OCI-LY1 (cell line): ENCODE measurements around the gene ZNF30.

Experiments
- H2AFZ ChIP-seq: fragments of 200-600 bp; sonication (generic), shearing (Covaris generic); 2 replicates; pipeline ENCODE4 v1.6.0; 2014; ENCODE audit warnings: antibody characterized with exemption, mild to moderate bottlenecking, low read length
- H3F3A ChIP-seq: fragments of 200-600 bp; sonication (generic), shearing (Covaris generic); 2 replicates; pipeline ENCODE4 v1.6.0; 2014; ENCODE audit warnings: mild to moderate bottlenecking, antibody characterized with exemption, low read length, moderate library complexity; ENCODE audit not compliant: insufficient read depth
- H3K27ac ChIP-seq: fragments of 200-600 bp; sonication (generic); 2 replicates; pipeline ENCODE4 v1.5.1; 2014; ENCODE audit warnings: low read length, mixed run types, mild to moderate bottlenecking, low read depth; ENCODE audit not compliant: poor library complexity, severe bottlenecking
- H3K27me3 ChIP-seq: fragments of 200-600 bp; sonication (generic); 2 replicates; pipeline ENCODE4 v1.6.0; 2014; ENCODE audit warnings: antibody characterized with exemption, mild to moderate bottlenecking, low read length, moderate library complexity; ENCODE audit not compliant: insufficient read depth
- H3K36me3 ChIP-seq: fragments of 200-600 bp; sonication (generic); 2 replicates; pipeline ENCODE4 v1.6.1; 2014; ENCODE audit warnings: mild to moderate bottlenecking, antibody characterized with exemption, low read length, moderate library complexity, mixed read lengths; ENCODE audit not compliant: insufficient read depth
- H3K4me1 ChIP-seq: fragments of 200-600 bp; sonication (generic); 2 replicates; pipeline ENCODE4 v1.5.1; 2014; ENCODE audit warnings: mild to moderate bottlenecking, low read length, moderate library complexity; ENCODE audit not compliant: insufficient read depth, severe bottlenecking
- H3K4me2 ChIP-seq: fragments of 200-600 bp; sonication (generic), shearing (Covaris generic); 2 replicates; pipeline ENCODE4 v1.6.1; 2014; ENCODE audit warnings: low read length
- H3K4me3 ChIP-seq: fragments of 200-600 bp; sonication (generic); 2 replicates; pipeline ENCODE4 v1.5.1; 2014; ENCODE audit warnings: low read length, low read depth, mild to moderate bottlenecking, mixed read lengths; ENCODE audit not compliant: poor library complexity, severe bottlenecking
- H3K79me2 ChIP-seq: fragments of 200-600 bp; shearing (Covaris generic); 2 replicates; pipeline ENCODE4 v1.6.1; 2016; ENCODE audit warnings: mixed run types, low read length, mixed read lengths; ENCODE audit not compliant: insufficient read depth
- H3K9ac ChIP-seq: fragments of 200-600 bp; sonication (generic), shearing (Covaris generic); 2 replicates; pipeline ENCODE4 v1.6.1; 2014; ENCODE audit warnings: mild to moderate bottlenecking, low read length, mixed read lengths
- H3K9me2 ChIP-seq: fragments of 200-600 bp; sonication (generic), shearing (Covaris generic); 2 replicates; pipeline ENCODE4 v1.6.1; 2014; ENCODE audit warnings: low read depth, mild to moderate bottlenecking, low read length, mixed read lengths
- H3K9me3 ChIP-seq: fragments of 200-600 bp; shearing (Covaris generic); 2 replicates; pipeline ENCODE4 v1.6.1; 2014; ENCODE audit warnings: low read length, mixed read lengths
- H4K20me1 ChIP-seq: fragments of 200-600 bp; sonication (generic), shearing (Covaris generic); 2 replicates; pipeline ENCODE4 v1.6.0; 2016; ENCODE audit warnings: mild to moderate bottlenecking, low read length; ENCODE audit not compliant: insufficient read depth
- CTCF ChIP-seq: fragments of 200-600 bp; sonication (generic), shearing (Covaris generic); IDR thresholded peaks from 2 replicates; pipeline ENCODE4 v1.5.1; 2017; ENCODE audit warnings: mild to moderate bottlenecking, antibody characterized with exemption, low read length, moderate library complexity, mixed read lengths
- EZH2 ChIP-seq: fragments of 200-600 bp; sonication (generic), shearing (Covaris generic); IDR thresholded peaks from 2 replicates; pipeline ENCODE4 v1.8.0; 2017; ENCODE audit warnings: borderline replicate concordance, mixed run types, mild to moderate bottlenecking, antibody characterized with exemption, low read length, moderate library complexity, mixed read lengths

The ZNF30 gene

GRCh38 chr19:34960103-34960805 lies 33.6 kb downstream of the ZNF30 start:
- Histone ChIP-seq H3K79me2 (no peaks in the 10 kb centered on the region), H3F3A (no peaks in the 10 kb centered on the region), H3K4me2 (no peak overlapping the region), H3K36me3 (peaks cover 53% of the 10 kb centered on the region), H3K4me1 (peaks cover 17% of the 10 kb centered on the region), H3K27ac (no peak overlapping the region), H3K27me3 (no peaks in the 10 kb centered on the region), H4K20me1 (no peaks in the 10 kb centered on the region), H2AFZ (no peak overlapping the region), H3K9me3 (peaks cover 42% of the 10 kb centered on the region), H3K4me3 (no peak overlapping the region), H3K9me2 (no peaks in the 10 kb centered on the region), H3K9ac (no peak overlapping the region)
- no peak for TF ChIP-seq EZH2
- TF ChIP-seq CTCF = no peak

DNA sequence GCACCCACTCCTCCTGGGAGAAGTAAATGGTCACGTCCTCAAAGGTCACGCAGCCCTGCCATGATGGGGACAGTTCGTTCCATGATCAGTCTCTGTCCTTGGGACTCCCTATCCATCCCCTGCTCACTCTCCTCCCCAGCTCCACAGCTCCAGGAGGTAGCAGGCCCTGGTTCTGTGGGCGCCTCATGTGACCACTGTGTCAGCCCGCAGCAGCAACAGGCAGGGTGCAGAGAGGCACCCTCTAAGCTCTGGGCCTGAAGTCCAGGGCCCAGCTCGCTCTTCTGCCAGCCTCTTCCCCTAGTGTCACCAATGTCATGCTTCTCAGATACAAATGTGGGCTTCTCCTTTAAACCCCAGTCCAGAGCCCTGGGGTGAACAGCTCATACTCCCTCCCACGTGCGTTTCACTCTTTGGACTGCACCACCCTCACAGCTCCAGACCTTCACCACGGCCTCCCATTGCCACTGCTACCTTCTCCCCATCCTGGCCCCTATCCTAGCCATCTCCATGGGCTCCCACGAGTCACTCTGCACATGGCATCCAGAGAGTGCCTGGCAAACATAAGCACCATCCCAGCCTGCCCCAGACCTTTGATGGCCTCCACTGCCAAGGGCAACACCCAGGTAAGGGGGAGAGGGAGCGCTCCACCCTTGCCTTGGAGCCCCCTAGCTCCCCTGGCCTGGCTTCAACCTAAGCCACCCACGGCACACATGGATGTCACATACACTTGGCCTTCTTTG lies 34.4 kb downstream of the ZNF30 start:
- H4K20me1 ChIP-seq = no peaks in the 10 kb centered on the region
- peaks cover 49% of the 10 kb centered on the region for H3K36me3 ChIP-seq
- no peak overlapping the region for H3K9ac ChIP-seq
- H3K4me2 ChIP-seq = no peak overlapping the region
- no peak overlapping the region for H3K4me3 ChIP-seq
- no peak overlapping the region for H2AFZ ChIP-seq
- H3K27me3 ChIP-seq = no peaks in the 10 kb centered on the region
- H3K4me1 ChIP-seq = peaks cover 17% of the 10 kb centered on the region
- peaks cover 37% of the 10 kb centered on the region for H3K9me3 ChIP-seq
- TF ChIP-seq CTCF (no peak), EZH2 (no peak)
- H3K27ac ChIP-seq = no peak overlapping the region
- no peaks in the 10 kb centered on the region for H3K79me2 ChIP-seq
- no peaks in the 10 kb centered on the region for H3K9me2 ChIP-seq
- H3F3A ChIP-seq = no peaks in the 10 kb centered on the region

- Histone ChIP-seq H3K4me1 (peaks cover 17% of the 10 kb centered on the region), H3K36me3 (peaks cover 43% of the 10 kb centered on the region), H2AFZ (no peak overlapping the region), H3K4me2 (peak overlapping the region; percentile 90), H3K9me3 (peaks cover 32% of the 10 kb centered on the region), H3F3A (no peaks in the 10 kb centered on the region), H3K79me2 (no peaks in the 10 kb centered on the region), H3K9ac (peak overlapping the region; percentile 72; the same call in 1 of the 2 replicates), H3K27ac (peak overlapping the region; percentile 57), H4K20me1 (no peaks in the 10 kb centered on the region), H3K4me3 (peak overlapping the region; percentile 80), H3K9me2 (no peaks in the 10 kb centered on the region), H3K27me3 (no peaks in the 10 kb centered on the region; the same call in 1 of the 2 replicates)
- TF ChIP-seq EZH2 (no peak), CTCF (no peak)
Measured at GRCh38 chr19:34961775-34962686, 35.3 kb downstream of the ZNF30 start.
